HCEC 1CT (cell line): ENCODE data around the gene TUSC2.

ENCODE experiments used
- DNase-seq: peaks from one replicate; pipeline ENCODE4 v3.0.0-alpha.2; 2017

Gene TUSC2, protein sequence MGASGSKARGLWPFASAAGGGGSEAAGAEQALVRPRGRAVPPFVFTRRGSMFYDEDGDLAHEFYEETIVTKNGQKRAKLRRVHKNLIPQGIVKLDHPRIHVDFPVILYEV

DNA sequence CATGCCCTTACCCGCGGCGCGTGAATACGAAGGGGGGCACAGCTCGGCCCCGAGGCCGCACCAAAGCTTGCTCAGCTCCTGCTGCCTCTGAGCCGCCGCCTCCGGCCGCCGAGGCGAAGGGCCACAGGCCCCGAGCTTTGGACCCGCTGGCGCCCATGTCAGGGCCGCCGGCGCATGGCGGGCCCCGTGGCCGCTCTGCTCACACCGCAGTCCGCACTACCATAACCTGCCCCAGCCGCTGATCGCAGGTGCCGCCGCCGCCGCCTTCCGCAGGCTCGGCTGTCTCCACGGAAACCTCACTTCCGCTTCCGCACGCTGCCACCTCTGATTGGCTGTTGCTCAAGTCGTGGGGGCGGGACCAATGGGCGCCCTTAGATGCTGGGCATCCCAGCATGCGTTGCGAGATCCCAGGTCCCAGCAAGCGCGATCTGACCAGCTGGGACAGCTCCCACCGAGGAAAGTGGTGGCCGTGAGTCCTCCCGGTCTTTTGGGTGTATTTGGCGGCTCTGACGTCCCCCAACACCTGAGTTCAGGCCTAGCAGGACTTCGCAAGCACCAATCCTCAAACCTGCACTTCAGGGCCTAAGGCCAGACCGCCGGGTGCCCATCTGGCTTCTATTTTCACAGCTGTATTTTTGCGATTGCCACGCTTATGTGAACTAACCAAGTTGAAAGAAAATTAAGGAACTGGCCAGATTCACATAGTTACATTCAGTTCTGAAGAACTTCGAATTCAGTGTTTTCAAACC lies at the start of gene TUSC2:
TSS of gene TUSC2 (minus strand) at position 281 of the 749 bp plus-strand sequence. CDS start at position 157, 124 bp downstream.
- peak; percentile 94 for DNase-seq

DNA sequence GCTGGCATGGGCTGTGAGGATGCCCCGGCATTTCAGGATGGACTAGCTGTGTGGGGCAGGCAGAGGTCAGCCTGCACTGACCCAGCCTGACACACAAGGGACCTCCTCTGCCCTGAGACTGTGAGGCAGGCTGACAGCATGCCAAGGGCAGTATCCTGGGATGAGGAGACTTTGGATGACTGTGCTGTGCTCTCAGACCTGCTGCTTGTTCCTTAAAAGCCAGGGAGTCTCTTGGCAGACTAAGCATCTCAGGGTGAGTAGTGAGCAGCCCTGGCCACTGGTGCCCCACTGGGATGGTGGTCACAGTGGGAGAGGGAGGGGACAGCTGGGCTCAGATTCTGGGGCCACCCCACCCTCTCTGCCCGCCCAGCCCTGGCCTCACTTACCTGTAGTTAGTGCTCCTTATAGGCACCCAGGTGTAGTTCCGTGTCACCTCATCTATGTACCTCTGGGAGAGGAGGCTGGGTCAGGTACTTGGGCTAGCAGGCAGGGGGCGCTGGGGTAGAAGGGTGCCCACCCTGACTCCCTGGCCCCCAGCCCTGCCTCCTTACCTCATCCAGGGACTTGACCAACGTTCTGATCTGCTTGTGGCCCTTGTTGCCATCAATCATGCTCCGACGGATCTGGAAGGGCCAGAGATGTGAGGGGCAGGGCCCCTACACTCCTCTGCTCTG lies 47.4 kb upstream of the TUSC2 start:
- peak; percentile 8 for DNase-seq

DNA sequence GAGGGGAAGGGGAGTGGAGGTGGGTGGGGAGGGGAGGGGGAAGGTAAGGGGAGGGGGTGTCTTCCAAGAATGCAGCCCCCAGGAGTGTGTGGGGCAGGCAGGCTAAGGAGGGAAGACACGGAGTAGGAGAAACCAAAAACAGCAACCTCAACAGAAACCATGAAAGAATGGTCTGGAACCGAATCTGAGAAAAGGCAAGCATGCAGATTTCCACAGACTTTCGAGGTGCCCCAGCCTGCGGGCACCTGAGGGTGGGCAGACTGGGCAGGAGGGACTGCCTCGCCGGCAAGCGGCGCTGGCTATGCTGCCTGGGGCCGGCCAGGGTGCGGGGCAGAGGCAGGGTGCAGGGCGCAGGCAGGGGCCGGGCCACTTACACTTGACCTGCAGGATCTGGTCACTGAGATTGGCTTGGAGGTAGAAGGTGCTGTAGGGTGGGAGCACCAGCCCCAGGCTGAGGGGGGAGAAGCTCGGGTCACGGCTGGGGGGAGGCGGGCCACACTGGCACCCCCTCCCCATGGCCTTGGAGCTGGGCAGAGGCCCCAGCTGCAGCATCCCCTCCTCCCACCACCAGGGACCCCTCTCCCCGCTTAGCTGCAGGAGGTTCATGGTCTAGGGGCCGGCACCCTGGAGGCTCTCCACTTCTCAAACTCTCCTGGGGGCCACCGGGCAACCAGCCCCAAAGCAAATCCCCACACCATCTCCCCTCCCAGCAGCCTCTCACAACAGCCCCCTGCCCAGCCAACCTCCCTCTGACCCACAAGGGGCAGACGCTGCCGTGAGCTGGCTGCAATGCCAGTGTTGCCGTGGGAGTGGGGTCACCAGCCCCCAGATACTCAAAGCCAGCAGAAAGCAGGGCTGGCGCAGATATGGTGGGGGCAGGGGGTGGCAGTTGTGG lies 46.6 kb upstream of the TUSC2 start:
- no peak for DNase-seq

DNA sequence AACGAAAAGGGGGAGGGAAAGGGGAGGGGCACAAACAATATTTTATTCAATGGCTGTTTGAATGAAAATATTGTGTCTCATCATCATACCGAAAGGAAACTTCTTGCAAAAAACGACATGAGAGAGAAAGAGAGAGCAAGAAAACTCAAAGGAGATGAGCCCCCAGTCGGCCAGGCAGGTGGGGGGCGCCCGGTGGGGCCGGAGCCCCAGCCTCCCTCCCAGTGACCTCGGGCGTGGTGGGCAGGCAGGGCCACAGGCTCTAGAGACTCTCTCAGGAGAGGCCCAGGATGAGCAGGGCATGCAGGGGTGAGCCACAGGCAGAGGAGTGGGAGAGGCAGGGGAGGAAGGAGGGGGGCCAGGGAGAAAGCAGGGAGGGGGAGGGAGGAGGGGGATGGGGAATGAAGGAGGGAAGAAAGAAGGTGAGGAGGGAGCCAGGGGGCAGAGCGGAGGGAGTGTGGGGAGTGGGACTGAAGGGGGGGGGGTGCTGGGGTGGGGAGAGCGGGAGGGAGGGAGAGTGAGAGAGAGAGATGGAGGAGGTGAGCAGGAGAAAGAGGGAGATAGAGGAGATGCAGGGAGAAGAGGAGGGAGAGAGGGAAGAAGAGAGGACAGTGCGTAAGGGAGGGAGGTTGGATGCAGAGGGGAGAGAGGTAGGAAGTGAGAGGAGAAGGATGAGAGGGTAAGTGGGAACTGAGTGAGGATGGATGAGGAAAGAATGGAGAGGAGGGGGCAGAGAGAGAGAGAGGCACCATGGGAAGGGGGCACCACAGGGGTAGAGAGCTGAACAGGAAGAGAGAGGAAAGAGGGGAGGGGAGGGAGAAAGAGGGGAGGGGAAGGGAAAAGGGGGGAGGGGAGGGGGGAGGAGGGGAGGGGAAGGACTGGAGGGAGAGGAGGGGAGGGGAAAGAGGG lies 45.4 kb upstream of the TUSC2 start:
- DNase-seq, result no peak

DNA sequence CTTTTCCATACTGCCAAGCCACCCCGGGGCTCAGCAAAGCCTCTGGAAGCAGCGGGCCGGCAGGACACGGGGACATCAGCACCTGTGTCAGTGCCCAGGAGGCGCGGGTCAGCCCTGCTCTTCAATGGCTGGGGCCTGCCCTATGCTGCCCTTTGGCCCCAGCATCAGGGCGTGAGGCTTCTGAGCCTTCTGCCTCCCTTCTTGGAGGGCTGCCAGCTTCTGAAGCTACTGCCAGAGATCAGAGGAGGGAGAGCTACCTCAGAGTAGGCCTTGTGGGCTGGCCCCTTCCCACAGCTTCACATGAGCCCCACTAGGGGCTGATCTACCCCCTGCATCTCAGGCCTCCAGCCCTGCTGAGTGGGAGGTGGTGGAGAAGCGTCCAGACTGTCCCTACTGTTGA lies 44.3 kb upstream of the TUSC2 start:
- no peak for DNase-seq

DNA sequence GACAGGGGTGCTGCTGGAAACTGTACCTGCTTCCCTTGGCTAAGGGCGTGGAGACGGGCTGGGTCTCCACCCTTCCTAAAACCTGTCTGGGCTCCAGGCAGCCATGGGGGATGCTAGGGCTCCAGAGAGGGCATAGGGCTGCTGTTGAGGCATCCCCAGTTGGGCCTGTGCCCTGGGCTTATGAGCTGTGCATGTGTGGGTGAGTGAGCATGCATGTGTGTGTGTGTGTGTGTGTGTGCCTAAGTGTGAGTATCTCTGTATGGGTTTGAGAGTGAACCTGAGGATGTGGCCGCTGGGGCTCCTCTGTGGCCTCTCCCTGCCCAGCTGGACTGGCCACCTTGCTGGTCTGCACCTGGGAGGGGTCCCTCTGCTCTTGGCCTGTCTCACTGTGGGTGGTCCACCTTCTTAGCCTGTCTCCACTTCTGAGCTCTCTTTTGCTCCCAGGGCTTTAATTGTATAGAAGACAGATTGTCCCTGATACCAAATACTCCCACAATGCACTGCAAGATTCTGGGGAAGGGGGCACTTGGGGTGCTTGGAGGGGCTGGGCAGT lies 43.2 kb upstream of the TUSC2 start:
- peak; percentile 30 for DNase-seq

DNA sequence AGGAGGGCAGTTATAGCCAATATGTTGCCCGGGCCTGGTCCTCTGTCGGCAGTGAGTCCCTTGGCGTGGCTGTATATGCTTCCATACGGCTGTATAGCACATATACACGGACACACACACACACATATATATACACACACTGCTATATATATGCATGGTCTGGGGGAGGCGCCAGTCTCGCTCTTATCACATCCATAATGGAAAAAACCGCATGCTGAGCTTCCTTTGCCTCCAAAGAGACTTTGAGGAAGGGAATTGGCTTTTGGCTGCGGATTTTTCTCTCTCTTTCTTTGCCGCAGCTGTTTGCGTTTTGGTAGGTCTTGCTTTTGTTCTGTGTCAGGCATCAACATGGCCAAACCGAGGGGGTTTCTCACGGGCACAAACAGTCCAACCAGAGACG lies 42.6 kb upstream of the TUSC2 start:
- DNase-seq, result no peak

DNA sequence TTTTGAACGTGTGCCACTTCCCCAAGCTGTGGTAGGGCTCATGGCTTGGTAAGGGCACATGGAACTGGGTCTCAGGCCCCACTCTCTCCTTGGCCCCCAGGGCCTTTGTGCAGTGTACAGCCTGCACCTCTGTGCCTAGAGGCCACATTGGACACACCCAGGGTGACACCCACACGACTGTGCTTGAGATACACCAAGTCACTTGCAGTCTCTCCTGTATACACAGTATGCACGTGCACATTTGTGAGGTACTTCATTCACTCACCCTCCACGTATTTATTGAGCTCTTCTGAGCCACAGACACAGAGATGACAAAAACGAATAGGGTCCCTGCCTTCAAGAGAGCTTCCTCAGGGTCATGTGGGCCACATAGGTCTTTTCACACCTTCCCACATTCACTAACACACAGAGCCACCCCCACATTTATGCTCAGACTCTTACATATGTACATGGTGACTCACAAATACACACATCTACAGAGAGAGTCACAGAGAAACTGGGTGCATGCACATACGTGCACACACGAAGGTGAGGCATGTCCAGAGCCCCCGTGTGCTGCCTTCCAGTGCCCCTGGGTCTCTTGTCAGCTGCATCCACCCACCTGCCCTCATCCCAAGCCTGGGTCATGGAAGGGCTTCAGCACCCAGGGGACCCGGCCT lies 41.1 kb upstream of the TUSC2 start:
- DNase-seq, result no peak

DNA sequence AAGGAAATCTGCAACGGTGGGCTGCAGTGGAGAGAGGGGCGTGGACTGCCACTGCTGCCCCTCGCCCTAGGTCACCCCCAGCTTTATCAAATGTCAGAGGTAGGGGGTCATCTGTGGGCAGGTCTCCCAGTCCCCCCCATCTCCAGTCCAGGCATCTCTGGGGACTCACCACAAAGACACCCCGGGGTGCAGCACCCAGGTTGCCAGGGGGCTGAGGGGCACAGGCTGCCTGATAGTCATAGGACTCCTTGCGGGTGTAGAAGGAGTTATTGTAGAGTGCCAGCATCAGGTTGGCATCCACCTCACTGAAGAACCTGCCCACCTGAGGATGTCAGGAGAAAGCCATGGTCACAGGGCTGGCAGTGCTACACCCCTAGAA lies 37.8 kb upstream of the TUSC2 start:
- no peak for DNase-seq

DNA sequence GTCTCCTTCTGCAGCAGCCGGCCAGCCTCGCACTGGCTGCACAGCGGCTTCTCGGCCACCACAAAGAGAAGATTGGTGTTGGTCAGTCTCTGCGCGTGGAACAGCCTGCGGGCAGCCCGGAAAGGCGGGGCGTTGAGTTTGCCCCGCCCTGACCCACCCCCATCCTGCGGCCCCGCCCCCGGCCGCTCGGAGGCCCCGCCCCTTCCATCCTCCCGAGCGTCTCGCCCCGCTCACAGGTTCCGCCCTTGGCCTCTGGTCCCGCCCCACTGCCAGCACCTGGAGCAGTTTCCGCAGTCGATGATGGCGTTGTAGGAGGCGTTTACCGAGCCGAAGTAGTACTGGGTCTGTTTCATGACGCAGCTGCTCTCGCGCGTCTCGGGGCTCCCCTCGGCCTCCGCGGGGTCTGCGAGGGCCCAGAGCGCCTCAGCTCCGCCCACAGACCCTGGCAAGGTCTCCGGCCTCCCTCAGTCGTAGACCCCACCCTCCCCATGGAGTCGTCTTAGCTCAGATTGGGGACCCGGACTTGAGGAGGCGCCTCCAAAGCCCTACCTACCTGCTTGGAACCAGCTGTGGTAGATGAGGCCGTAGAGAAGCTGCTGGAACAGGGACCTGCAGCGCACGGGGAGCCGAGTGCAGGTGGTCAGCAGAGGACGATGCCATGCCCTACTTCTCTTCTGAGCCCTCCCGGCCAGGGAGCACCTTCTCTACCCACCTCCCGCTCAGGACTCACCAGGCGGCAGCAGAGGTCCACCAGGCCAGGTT lies 37.2 kb upstream of the TUSC2 start:
- DNase-seq, result peak; percentile 52

DNA sequence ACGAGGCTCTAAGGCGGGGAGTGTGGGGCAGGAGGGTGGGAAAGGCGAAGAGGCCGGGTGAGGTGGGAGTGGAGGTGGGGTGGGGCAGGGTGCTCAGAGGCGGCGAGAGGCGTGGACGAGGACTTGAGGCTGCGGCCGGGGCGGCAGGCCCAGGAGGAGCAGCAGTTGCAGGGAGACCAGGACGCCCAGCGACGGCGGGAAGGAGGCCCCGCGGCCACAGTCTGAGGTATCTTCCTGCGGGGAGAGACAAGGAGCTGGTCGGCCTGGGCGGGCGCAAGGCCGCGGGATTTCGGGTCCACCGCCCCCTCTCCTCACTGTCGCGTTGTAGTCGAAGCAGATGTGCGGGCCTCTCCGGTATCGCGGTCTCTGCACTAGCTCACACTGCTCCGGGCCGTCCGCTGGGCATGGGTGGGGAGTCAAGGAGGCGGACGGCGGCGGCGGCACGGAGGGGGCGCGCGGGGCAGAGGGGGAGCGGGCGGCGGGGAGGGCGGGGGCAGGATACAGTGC lies 36.6 kb upstream of the TUSC2 start:
- no peak for DNase-seq

DNA sequence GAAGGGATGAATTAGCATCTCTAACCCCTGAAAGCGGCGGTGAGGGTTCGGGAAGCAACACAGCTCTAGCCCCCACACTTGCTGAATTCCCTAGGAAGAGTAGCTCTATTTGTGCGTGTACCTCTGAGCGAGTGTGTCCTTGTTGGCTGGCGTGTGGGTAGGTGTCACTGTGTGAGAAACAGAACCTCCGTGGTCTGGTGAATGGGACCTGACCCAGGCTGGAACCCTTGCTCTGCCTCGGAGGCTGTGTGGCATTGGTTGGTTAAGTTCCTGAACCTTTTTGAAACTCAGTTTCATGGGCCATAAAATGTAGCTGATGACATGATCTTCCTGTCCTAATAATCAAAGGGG lies 31.7 kb upstream of the TUSC2 start:
- no peak for DNase-seq

DNA sequence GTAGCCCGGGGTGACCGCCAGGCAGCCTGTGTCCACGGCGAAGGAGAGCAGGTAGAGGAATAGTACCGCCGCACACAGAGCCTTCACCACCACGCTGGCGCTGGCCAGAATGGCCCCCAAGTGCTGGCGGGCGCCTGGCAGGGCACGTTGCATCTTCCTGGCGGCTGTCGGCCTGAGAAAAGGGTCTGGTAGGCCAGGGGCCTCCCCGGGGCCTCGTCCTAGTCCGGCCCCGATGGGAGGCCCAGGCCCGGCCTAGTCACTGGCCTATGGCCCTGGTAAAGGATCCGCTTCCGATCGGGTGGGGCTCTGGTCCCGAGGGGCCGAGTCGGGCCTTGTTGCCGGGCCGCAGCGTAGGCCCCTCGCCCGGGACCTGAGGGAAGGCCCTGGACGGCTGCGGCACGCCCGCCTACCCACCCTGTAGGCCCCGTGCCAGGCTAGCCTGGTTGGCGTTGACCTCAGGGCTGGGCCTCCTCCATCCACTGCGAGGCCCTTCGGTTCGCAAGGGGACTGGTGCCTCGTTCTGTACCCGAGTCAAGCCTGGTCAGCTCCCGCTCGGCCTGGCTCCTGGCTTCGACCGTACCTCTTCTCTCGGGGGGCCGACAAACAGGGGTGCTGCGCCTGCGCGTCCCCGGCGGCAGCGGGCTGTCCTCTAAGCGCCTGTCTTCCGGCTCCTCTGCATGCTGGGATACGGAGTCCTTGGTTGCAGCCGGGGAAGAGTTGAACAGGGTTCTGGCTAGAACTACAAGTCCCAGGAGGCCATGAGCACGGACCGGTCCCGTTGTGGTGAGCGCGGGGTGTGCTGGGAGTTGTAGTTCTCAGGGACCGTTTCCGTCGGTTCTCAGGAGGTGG lies 31.1 kb upstream of the TUSC2 start, which contains the start of gene TMEM115:
TSS of gene TMEM115 (minus strand) at position 611 of the 849 bp plus-strand sequence. CDS start at position 153, 458 bp downstream.
- peak; percentile 100 for DNase-seq

DNA sequence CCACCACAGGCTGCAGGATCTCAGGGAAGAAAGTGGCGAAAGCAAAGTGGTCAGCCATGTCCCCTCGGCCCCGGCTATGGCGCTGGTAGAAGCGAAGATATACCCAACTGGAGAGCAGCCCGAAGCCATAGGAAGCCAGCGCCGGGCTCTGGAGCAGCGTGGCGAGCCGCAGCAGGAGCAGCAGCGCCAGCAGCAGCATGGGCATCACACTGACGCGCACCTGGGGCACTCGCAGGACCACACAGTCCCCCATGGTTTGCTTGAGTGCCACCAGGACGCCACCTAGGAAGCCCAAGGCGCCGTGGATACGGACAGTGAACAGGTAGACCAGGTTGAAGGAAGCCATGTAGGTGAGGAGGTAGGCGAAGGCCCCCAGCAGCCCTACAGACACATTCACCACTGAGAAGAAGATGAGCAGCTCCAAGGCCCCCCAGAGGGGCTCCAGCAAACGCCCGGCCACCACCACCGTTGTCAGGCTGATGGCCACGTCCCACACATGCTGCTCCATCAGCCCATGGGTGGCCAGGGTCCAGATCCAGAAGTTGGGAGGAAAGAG lies 30.4 kb upstream of the TUSC2 start:
- DNase-seq, result no peak

DNA sequence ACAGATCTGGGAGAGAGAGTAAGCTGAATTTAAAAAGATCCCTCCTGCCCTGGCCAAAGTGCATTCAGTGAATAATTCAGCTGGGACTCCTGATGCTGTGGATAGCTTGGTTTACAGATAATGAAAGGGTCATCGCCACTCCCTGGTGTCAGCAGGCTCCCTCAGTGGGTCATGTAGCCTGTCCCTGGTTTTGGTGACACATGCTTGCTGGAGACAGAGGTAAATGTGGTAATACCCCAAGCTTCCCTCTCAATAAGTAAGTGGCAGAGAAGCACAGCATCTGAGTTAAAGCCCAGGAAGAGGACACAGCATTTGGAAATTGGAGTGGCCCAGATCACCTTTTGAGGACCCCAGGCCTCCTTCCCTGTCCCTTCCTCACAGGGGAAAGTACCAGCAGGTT lies 29.5 kb upstream of the TUSC2 start:
- no peak for DNase-seq

DNA sequence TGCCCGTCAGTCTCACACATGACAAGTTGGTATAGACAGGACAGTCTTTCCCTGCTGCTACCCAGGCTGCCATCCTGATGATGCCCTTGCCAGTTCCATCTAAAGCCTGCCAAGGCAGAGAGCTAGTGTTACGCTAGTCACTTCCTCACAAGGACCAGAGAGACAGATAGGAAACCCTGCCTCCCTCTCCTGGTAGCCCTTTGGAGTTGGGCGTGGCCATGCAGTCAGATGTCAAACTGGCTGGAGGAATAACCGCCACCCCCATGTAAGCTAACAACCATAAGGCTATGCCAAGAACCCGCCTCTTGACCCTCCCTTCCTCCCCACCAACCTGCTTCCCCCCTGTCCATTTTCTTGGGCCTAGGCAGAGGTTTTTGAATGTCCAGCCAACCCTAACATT lies 28.5 kb upstream of the TUSC2 start:
- no peak for DNase-seq

DNA sequence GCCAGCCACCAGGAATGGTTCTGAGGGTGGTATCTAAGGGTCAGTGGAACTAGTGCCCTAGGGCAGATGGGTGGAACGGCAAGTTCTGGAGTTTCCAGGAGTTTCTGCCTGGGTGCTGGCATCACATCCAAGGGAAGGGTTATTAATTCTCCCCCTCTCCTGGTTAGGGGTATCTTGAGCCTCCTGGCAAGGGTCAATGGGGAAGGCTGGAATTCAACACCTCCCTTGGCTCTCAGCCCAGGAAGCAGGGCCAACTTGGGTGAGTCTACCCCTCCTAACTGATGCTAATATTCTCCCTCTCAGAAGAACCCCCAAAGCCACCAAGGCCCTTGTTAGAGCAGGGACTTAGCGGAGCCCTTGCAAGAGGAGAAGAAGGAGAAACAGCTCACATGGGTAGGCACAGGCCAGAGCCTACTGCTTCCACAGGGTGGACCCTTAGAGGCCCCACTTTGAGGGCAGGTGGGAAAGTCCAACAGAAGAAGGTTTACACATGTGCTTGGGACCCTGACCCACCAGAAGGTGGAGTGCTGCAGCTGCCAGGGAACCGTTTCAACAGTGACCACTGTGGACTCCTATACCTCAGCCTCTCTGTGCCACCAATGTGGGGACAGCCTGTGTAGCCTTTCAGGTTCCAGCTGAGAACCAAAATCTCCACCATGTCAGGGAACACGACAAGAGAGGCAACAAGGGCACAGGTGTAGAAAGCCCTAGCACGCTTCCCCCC lies 28.0 kb upstream of the TUSC2 start:
- DNase-seq, result no peak

DNA sequence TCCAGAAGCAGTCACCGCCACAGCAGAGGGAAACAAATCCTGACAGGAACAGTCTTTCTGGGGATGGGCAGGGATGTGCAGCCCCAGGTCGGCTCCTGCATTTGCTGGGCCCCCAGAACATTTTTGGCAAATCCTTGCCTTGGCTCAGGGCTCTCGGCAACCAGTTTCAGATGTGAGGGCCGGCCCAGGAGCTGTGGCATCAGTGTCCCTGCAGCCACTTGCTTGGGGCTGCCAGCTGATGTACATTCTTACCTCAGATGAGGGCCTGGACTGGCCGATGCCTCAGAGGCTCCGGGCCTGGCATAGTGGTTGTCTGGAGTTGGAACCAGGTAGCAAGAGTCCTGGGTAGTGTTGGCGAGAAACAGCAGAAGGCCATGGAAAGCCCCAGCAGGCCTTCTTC lies 26.8 kb upstream of the TUSC2 start:
- no peak for DNase-seq
